SK-N-SH treated with all-trans-retinoic acid at 6 μM for 48 hours (cell line): ENCODE data around the gene C13orf46.

Experiments used
- ATAC-seq: fragments of 200-7000 bp; cut with Tn5 transposase; 3 replicates; pipeline ENCODE4 v1.9.1; 2020; ENCODE audit warnings: mild to moderate bottlenecking, moderate library complexity
- CREB5 ChIP-seq: fragments of 250-450 bp; sonication (Bioruptor Pico); IDR thresholded peaks from 2 replicates; pipeline ENCODE4 v1.5.1; 2020; ENCODE audit warnings: low read depth, mild to moderate bottlenecking, moderate library complexity
- CSDC2 ChIP-seq: fragments of 250-450 bp; sonication (Bioruptor Pico); IDR thresholded peaks from 2 replicates; pipeline ENCODE4 v1.5.0; 2020; ENCODE audit warnings: mild to moderate bottlenecking, moderate library complexity
- CSRNP3 ChIP-seq: fragments of 250-450 bp; sonication (Bioruptor Pico); IDR thresholded peaks from 2 replicates; pipeline ENCODE4 v1.5.1; 2021; ENCODE audit warnings: mild to moderate bottlenecking, moderate library complexity
- GLIS3 ChIP-seq: fragments of 250-450 bp; sonication (Bioruptor Pico); IDR thresholded peaks from 2 replicates; pipeline ENCODE4 v1.5.0; 2020; ENCODE audit warnings: mild to moderate bottlenecking, moderate library complexity
- OSR1 ChIP-seq: fragments of 250-450 bp; sonication (Bioruptor Pico); IDR thresholded peaks from 2 replicates; pipeline ENCODE4 v1.8.0; 2022; ENCODE audit warnings: moderate library complexity, mild to moderate bottlenecking, inconsistent platforms
- PATZ1 ChIP-seq: fragments of 250-450 bp; sonication (Bioruptor Pico); IDR thresholded peaks from 2 replicates; pipeline ENCODE4 v1.8.0; 2020; ENCODE audit warnings: mild to moderate bottlenecking, moderate library complexity, borderline replicate concordance
- PPARA ChIP-seq: fragments of 250-450 bp; sonication (Bioruptor Pico); IDR thresholded peaks from 2 replicates; pipeline ENCODE4 v1.5.0; 2020; ENCODE audit warnings: mild to moderate bottlenecking, borderline replicate concordance
- RARB ChIP-seq: fragments of 250-450 bp; sonication (Bioruptor Pico); IDR thresholded peaks from 2 replicates; pipeline ENCODE4 v1.8.0; 2021; ENCODE audit warnings: mild to moderate bottlenecking, moderate library complexity
- SNAI2 ChIP-seq: fragments of 250-450 bp; sonication (Bioruptor Pico); IDR thresholded peaks from 2 replicates; pipeline ENCODE4 v1.5.0; 2020; ENCODE audit warnings: mild to moderate bottlenecking, moderate library complexity
- TOX ChIP-seq: fragments of 250-450 bp; sonication (Bioruptor Pico); IDR thresholded peaks from 2 replicates; pipeline ENCODE4 v1.8.0; 2021; ENCODE audit warnings: mild to moderate bottlenecking, moderate library complexity, borderline replicate concordance
- TSHZ2 ChIP-seq: fragments of 250-450 bp; sonication (Bioruptor Pico); IDR thresholded peaks from 2 replicates; pipeline ENCODE4 v1.5.0; 2020; ENCODE audit warnings: mild to moderate bottlenecking, moderate library complexity
- ZC3H10 ChIP-seq: fragments of 250-450 bp; sonication (Bioruptor Pico); IDR thresholded peaks from 2 replicates; pipeline ENCODE4 v1.5.1; 2021; ENCODE audit warnings: mild to moderate bottlenecking, moderate library complexity
- ZFP3 ChIP-seq: fragments of 250-450 bp; sonication (Bioruptor Pico); IDR thresholded peaks from 2 replicates; pipeline ENCODE4 v1.5.0; 2020; ENCODE audit warnings: mild to moderate bottlenecking, moderate library complexity
- ZFP30 ChIP-seq: fragments of 450-650 bp; formaldehyde crosslinking; IDR thresholded peaks from 2 replicates; pipeline ENCODE4 v1.5.0; 2022; ENCODE audit warnings: mild to moderate bottlenecking, moderate library complexity
- ZNF565 ChIP-seq: fragments of 450-650 bp; formaldehyde crosslinking; conservative IDR thresholded peaks from 2 replicates; pipeline ENCODE4 v1.5.0; 2020; ENCODE audit warnings: low read depth, mild to moderate bottlenecking, moderate library complexity
- ZNF70 ChIP-seq: fragments of 450-650 bp; formaldehyde crosslinking; IDR thresholded peaks from 2 replicates; pipeline ENCODE4 v1.5.0; 2020; ENCODE audit warnings: mild to moderate bottlenecking, moderate library complexity
- ZNF8 ChIP-seq: fragments of 450-650 bp; formaldehyde crosslinking; IDR thresholded peaks from 2 replicates; pipeline ENCODE4 v1.5.0; 2020; ENCODE audit warnings: mild to moderate bottlenecking, moderate library complexity

C13orf46 gene

GRCh38 chr13:114015111-114015968 is 41.5 kb upstream of the C13orf46 start:
- no peak for ATAC-seq
- no peak for TF ChIP-seq RARB
- no peak for TF ChIP-seq ZNF565 (CRISPR knock-in tag)
- TF ChIP-seq ZNF70 (CRISPR knock-in tag), result no peak
- no peak for TF ChIP-seq TOX (CRISPR knock-in tag)
- no peak for TF ChIP-seq GLIS3
- no peak for TF ChIP-seq ZFP30 (CRISPR knock-in tag)
- no peak for TF ChIP-seq CSDC2 (CRISPR knock-in tag)
- TF ChIP-seq, all 23 proteins: peak for 0

- ATAC-seq, result no peak
- TF ChIP-seq PPARA (CRISPR knock-in tag), result no peak
- no peak for TF ChIP-seq CREB5 (CRISPR knock-in tag)
Observed at GRCh38 chr13:114013952-114014629, 40.2 kb upstream of the C13orf46 start.

GRCh38 chr13:114013336-114013735 is 39.5 kb upstream of the C13orf46 start:
- no peak for ATAC-seq
- no peak for TF ChIP-seq GLIS3

GRCh38 chr13:114012921-114013320 is 39.0 kb upstream of the C13orf46 start:
- no peak for TF ChIP-seq ZFP3 (CRISPR knock-in tag)
- TF ChIP-seq CSDC2 (CRISPR knock-in tag), result no peak
- no peak for TF ChIP-seq TOX (CRISPR knock-in tag)
- no peak for TF ChIP-seq TSHZ2 (CRISPR knock-in tag)
- no peak for TF ChIP-seq GLIS3
- no peak for TF ChIP-seq ZC3H10 (CRISPR knock-in tag)
- TF ChIP-seq SNAI2, result no peak
- no peak for TF ChIP-seq RARB
- TF ChIP-seq PPARA (CRISPR knock-in tag), result no peak
- no peak for TF ChIP-seq ZNF8 (CRISPR knock-in tag)
- TF ChIP-seq OSR1 (CRISPR knock-in tag), result no peak
- no peak for TF ChIP-seq PATZ1 (CRISPR knock-in tag)
- no peak for ATAC-seq

GRCh38 chr13:114012141-114012540 is 38.3 kb upstream of the C13orf46 start:
- no peak for ATAC-seq
- TF ChIP-seq TOX (CRISPR knock-in tag) (no peak), PPARA (CRISPR knock-in tag) (no peak), ZFP3 (CRISPR knock-in tag) (no peak), OSR1 (CRISPR knock-in tag) (no peak), ZNF70 (CRISPR knock-in tag) (no peak), ZFP30 (CRISPR knock-in tag) (no peak), GLIS3 (no peak), CSRNP3 (no peak), RARB (no peak)
